Measurements from ENCODE around the gene EXOSC2.

DNA sequence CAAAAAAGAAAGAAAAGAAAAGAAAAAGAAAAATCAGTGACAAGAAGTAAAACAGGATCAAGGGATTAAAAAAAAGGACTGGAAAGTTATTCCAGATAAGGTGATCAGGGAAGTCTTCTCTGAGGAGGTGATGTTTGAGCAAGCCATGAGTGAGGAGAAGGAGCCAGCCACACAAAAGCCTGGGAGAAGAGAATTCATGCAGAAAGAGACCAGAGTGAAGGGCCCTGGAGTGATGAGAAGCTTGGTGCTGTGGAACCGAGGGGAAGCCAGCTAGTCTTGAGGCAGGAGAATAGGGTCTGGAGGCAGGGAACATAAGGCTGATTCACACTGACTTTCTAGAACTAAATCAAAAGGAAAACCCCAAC, 4.0 kb upstream of the EXOSC2 start:
- no peak for TF ChIP-seq POLR2A (IDR thresholded peaks at IDR 0.05)
- TF ChIP-seq, protein P1, sequence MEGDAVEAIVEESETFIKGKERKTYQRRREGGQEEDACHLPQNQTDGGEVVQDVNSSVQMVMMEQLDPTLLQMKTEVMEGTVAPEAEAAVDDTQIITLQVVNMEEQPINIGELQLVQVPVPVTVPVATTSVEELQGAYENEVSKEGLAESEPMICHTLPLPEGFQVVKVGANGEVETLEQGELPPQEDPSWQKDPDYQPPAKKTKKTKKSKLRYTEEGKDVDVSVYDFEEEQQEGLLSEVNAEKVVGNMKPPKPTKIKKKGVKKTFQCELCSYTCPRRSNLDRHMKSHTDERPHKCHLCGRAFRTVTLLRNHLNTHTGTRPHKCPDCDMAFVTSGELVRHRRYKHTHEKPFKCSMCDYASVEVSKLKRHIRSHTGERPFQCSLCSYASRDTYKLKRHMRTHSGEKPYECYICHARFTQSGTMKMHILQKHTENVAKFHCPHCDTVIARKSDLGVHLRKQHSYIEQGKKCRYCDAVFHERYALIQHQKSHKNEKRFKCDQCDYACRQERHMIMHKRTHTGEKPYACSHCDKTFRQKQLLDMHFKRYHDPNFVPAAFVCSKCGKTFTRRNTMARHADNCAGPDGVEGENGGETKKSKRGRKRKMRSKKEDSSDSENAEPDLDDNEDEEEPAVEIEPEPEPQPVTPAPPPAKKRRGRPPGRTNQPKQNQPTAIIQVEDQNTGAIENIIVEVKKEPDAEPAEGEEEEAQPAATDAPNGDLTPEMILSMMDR (IDR thresholded peaks at IDR 0.05): no peak
